Endothelial cell of umbilical vein (primary cell): ENCODE data around the gene MTCH2. TPM values are rescaled to one million over a fixed set of nuclear protein-coding genes. Genes with fewer than 3 reads are reported as not detected.
"Not testable (repeated sequence)": the region's sequence is repeated elsewhere in the genome, so short reads cannot be mapped to it uniquely, and the experiment has no call there.

Experiments used
- BruUV-seq: library from RNA; stranded (reverse); fragments of 400-500 nt; replicated peaks from 2 replicates; lab custom pipeline; 2021; lab: Mats Ljungman, UMichigan
- CTCF ChIA-PET: fragments of 300-600, 350-600 bp; sonication (Branson Sonifier 250); formaldehyde crosslinking; loops from one replicate; lab custom pipeline; 2021; ENCODE audit warnings: antibody characterized with exemption, inconsistent platforms; lab: Charles Lee
- POLR2A ChIA-PET: fragments of 300-600, 350-600 bp; sonication (Branson Sonifier 250); formaldehyde crosslinking; loops from one replicate; lab custom pipeline; 2021; ENCODE audit warnings: antibody characterized with exemption, inconsistent platforms; lab: Charles Lee
- DNase-seq: peaks from one replicate; pipeline ENCODE4 v3.0.0-alpha.2; 2011; ENCODE audit warnings: low read depth, low spot score
- FAIRE-seq: peaks from 2 replicates; lab custom pipeline; 2011; peaks lifted over from hg19 to GRCh38; lab: Jason Lieb, UNC
- H2AFZ ChIP-seq: 2 replicates; pipeline ENCODE4 v1.6.0; 2012; ENCODE audit warnings: low read depth, low read length, control low read depth, inconsistent platforms
- H3K27ac ChIP-seq: 2 replicates; pipeline ENCODE4 v1.5.1; 2011; ENCODE audit warnings: low read depth, mild to moderate bottlenecking, control low read depth, low read length, moderate library complexity; ENCODE audit not compliant: insufficient read depth
- H3K27me3 ChIP-seq, 2 experiments: 2 replicates each; pipeline versions ENCODE4 v1.6.0 to v1.6.1; 2011; ENCODE audit warnings: low read length in 2 of 2, mixed read lengths in 1 of 2; ENCODE audit not compliant: control insufficient read depth in 2 of 2, insufficient read depth in 2 of 2
- H3K36me3 ChIP-seq, 2 experiments: 2 replicates in 1 of 2; 3 replicates in 1 of 2; pipeline ENCODE4 v1.5.1; 2011; ENCODE audit warnings: low read length in 2 of 2, mild to moderate bottlenecking in 1 of 2, moderate library complexity in 1 of 2; ENCODE audit not compliant: control insufficient read depth in 2 of 2, insufficient read depth in 2 of 2; ENCODE audit errors: extremely low read depth in 1 of 2
- H3K4me1 ChIP-seq: 3 replicates; pipeline ENCODE4 v1.5.1; 2011; ENCODE audit warnings: mild to moderate bottlenecking, low read length; ENCODE audit not compliant: control insufficient read depth, insufficient read depth; ENCODE audit errors: extremely low read depth
- H3K4me2 ChIP-seq: 2 replicates; pipeline ENCODE4 v1.6.1; 2011; ENCODE audit warnings: low read length, control low read depth, mixed read lengths; ENCODE audit not compliant: insufficient read depth
- H3K4me3 ChIP-seq, 3 experiments: fragments of 200-600 bp in 1 of 3; sonication (generic), shearing (Covaris generic) in 1 of 3; replicated peaks in 1 of 3; 2 replicates each; pipeline ENCODE4 v1.5.1; 2011 to 2016; ENCODE audit warnings: control low read depth in 3 of 3, low read length in 3 of 3, mild to moderate bottlenecking in 2 of 3, inconsistent platforms in 1 of 3, low read depth in 1 of 3, moderate library complexity in 1 of 3; ENCODE audit not compliant: insufficient read depth in 1 of 3
- H3K79me2 ChIP-seq: 2 replicates; pipeline ENCODE4 v1.6.0; 2012; ENCODE audit warnings: low read length, inconsistent platforms; ENCODE audit not compliant: control insufficient read depth, insufficient read depth
- H3K9ac ChIP-seq: replicated peaks from 2 replicates; pipeline ENCODE3; 2011; ENCODE audit warnings: low read length, control low read depth; ENCODE audit not compliant: insufficient read depth; ENCODE audit errors: extremely low read depth
- H3K9me1 ChIP-seq: replicated peaks from 3 replicates; pipeline ENCODE4 v1.6.0; 2011; ENCODE audit warnings: mild to moderate bottlenecking, low read length; ENCODE audit not compliant: control insufficient read depth, insufficient read depth; ENCODE audit errors: extremely low read depth
- H3K9me3 ChIP-seq: replicated peaks from 2 replicates; pipeline ENCODE4 v1.5.1; 2012; ENCODE audit warnings: low read length, inconsistent platforms; ENCODE audit not compliant: control insufficient read depth, insufficient read depth
- H4K20me1 ChIP-seq: replicated peaks from 2 replicates; pipeline ENCODE3; 2011; ENCODE audit warnings: mild to moderate bottlenecking, low read length; ENCODE audit not compliant: control insufficient read depth, insufficient read depth; ENCODE audit errors: extremely low read depth
- EZH2 ChIP-seq: IDR thresholded peaks from 2 replicates; pipeline ENCODE4 v1.6.1; 2012; ENCODE audit warnings: borderline replicate concordance, low read depth, mild to moderate bottlenecking, moderate library complexity, low read length, inconsistent platforms; ENCODE audit not compliant: severe bottlenecking
- FOS ChIP-seq: IDR thresholded peaks from 2 replicates; pipeline ENCODE4 v1.6.1; 2011; ENCODE audit warnings: mild to moderate bottlenecking, low read length, moderate library complexity, borderline replicate concordance; ENCODE audit not compliant: insufficient read depth
- GATA2 ChIP-seq: IDR thresholded peaks from 2 replicates; pipeline ENCODE4 v1.7.0; 2011; ENCODE audit warnings: low read depth, mild to moderate bottlenecking, moderate library complexity, mixed read lengths, low read length; ENCODE audit not compliant: insufficient read length, insufficient read depth
- JUN ChIP-seq: IDR thresholded peaks from 2 replicates; pipeline ENCODE4 v1.6.1; 2011; ENCODE audit warnings: borderline replicate concordance, low read depth; ENCODE audit not compliant: insufficient read length, insufficient read depth
- MYC ChIP-seq: IDR thresholded peaks from one replicate; pipeline ENCODE4 v1.6.1; 2011; ENCODE audit warnings: mild to moderate bottlenecking, low read depth, low read length
- POLR2A ChIP-seq: IDR thresholded peaks from 2 replicates; pipeline ENCODE4 v1.6.1; 2012; ENCODE audit warnings: low read depth, mild to moderate bottlenecking, control low read depth, low read length
- POLR2AphosphoS5 ChIP-seq: IDR thresholded peaks from 2 replicates; pipeline ENCODE4 v1.6.1; 2012; ENCODE audit warnings: low read depth, mild to moderate bottlenecking, control low read depth, low read length, moderate library complexity; ENCODE audit not compliant: insufficient read depth
- dilution Hi-C: fragments of 300-500 bp; cut with MboI; formaldehyde crosslinking; loops from one replicate; pipeline ENCODE4 v1.15.0; 2019; ENCODE audit warnings: low sequenced_read_pairs; ENCODE audit not compliant: extremely low pct_ligation_motif_present
- intact Hi-C: fragments of 100-400 bp; cut with micrococcal nuclease; formaldehyde crosslinking; loops from one replicate; pipeline ENCODE4 v1.10.0; 2022
- polyA plus RNA-seq, 4 experiments: library from polyadenylated mRNA; depleted of rRNA in 3 of 4; stranded (reverse) in 3 of 4; unstranded in 1 of 4; fragments of >200 nt; gene quantifications; 2 replicates each; pipeline versions ENCODE4 v1.2.1 to v1.2.3, GENCODE V29; 2011 to 2012; ENCODE audit warnings: missing spikeins in 1 of 4
- total RNA-seq: library from RNA; stranded (reverse); gene quantifications from 2 replicates; pipeline ENCODE4 v1.2.3, GENCODE V29; 2021
- TF ChIP-seq, protein P1 (sequence below): IDR thresholded peaks from 2 replicates; pipeline ENCODE4 v1.6.1; 2011; ENCODE audit not compliant: insufficient read depth, insufficient read length
- TF ChIP-seq, protein P2 (sequence below), 2 donors: IDR thresholded peaks; 1 replicate in 1 of 2; 2 replicates in 1 of 2; pipeline ENCODE4 v1.5.1; 2011; ENCODE audit warnings: low read length in 2 of 2, mild to moderate bottlenecking in 2 of 2, moderate library complexity in 2 of 2, control low read depth in 1 of 2, inconsistent platforms in 1 of 2, low read depth in 1 of 2; ENCODE audit not compliant: insufficient read depth in 1 of 2; ENCODE audit errors: extremely low read depth in 1 of 2

MTCH2 gene
- total and polyA plus RNA-seq, 2 donors (not counting 3 experiments of a cell fraction or from before 2014, with no cell fraction given) = 138 to 144 TPM

GRCh38 chr11:47641600-47642098 lies 710 bp downstream of the MTCH2 start:
- ChIA-PET POLR2A (no interaction called here), CTCF (no interaction called here)
- Histone ChIP-seq H3K27ac (peak overlapping the region; percentile 75), H2AFZ (peak overlapping the region; percentile 97), H3K27me3 (no peaks in the 10 kb centered on the region), H3K9me1 (no peaks in the 10 kb centered on the region), H3K9ac (peak overlapping the region; percentile 98), H3K4me1 (peaks cover 11% of the 10 kb centered on the region), H4K20me1 (no peaks in the 10 kb centered on the region), H3K79me2 (peaks cover 23% of the 10 kb centered on the region), H3K9me3 (no peaks in the 10 kb centered on the region), H3K36me3 (peaks cover 0 to 1% of the 10 kb centered on the region in 2 experiments), H3K4me2 (peak overlapping the region; percentile 95), H3K4me3 (peak overlapping the region; percentile 70 to 95 (median 93))
- BruUV-seq = TSS peak; percentile 61
- DNase-seq (no peak), FAIRE-seq (no peak)
- no peak for TF ChIP-seq POLR2A
- no peak for TF ChIP-seq FOS
- no peak for TF ChIP-seq MYC
- no peak for TF ChIP-seq JUN
- no peak for TF ChIP-seq POLR2AphosphoS5
- TF ChIP-seq, protein P1, sequence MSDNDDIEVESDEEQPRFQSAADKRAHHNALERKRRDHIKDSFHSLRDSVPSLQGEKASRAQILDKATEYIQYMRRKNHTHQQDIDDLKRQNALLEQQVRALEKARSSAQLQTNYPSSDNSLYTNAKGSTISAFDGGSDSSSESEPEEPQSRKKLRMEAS = no peak
- TF ChIP-seq EZH2 = no peak
- TF ChIP-seq, protein P2, sequence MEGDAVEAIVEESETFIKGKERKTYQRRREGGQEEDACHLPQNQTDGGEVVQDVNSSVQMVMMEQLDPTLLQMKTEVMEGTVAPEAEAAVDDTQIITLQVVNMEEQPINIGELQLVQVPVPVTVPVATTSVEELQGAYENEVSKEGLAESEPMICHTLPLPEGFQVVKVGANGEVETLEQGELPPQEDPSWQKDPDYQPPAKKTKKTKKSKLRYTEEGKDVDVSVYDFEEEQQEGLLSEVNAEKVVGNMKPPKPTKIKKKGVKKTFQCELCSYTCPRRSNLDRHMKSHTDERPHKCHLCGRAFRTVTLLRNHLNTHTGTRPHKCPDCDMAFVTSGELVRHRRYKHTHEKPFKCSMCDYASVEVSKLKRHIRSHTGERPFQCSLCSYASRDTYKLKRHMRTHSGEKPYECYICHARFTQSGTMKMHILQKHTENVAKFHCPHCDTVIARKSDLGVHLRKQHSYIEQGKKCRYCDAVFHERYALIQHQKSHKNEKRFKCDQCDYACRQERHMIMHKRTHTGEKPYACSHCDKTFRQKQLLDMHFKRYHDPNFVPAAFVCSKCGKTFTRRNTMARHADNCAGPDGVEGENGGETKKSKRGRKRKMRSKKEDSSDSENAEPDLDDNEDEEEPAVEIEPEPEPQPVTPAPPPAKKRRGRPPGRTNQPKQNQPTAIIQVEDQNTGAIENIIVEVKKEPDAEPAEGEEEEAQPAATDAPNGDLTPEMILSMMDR (IDR thresholded peaks at IDR 0.05; ENCODE audit: extremely low read depth in 1 of 2, insufficient read depth in 1 of 2, low read depth in 1 of 2, low read length in 2 of 2) = no peak
- TF ChIP-seq GATA2 = no peak
- intact Hi-C loops = loop anchor here (1.0 to 5.0 kb wide), 3 partner anchors 73 to 211 kb away; partner anchors contain the start of genes AGBL2 and FNBP4
- dilution Hi-C loops = no loop called here

GRCh38 chr11:47640506-47640905 lies 1.9 kb downstream of the MTCH2 start:
- intact Hi-C loops = loop anchor here (5.0 kb wide), 1 partner anchor 212 kb away; no protein-coding TSS in a partner anchor
- CTCF ChIA-PET, H3K4me3 ChIP-seq, H3K9me3 ChIP-seq, H3K27ac ChIP-seq, H3K9ac ChIP-seq, FAIRE-seq, BruUV-seq, H3K4me2 ChIP-seq, H2AFZ ChIP-seq, H3K9me1 ChIP-seq, H3K36me3 ChIP-seq, H4K20me1 ChIP-seq, dilution Hi-C loops, H3K27me3 ChIP-seq, DNase-seq: not testable (repeated sequence)
- peaks cover 23% of the 10 kb centered on the region for H3K79me2 ChIP-seq
- H3K4me1 ChIP-seq = peaks cover 11% of the 10 kb centered on the region
- POLR2A ChIA-PET = interaction anchor here (0.7 kb wide), 1 partner anchor 86 kb away, joined by 3 read pairs; no protein-coding TSS in a partner anchor
